LoVo (cell line): ENCODE measurements around the gene RASA3.
"Not testable (repeated sequence)": the region's sequence is repeated elsewhere in the genome, so short reads cannot be mapped to it uniquely, and the experiment has no call there.

Experiments used
- DNase-seq: peaks from one replicate; pipeline ENCODE4 v3.0.0-alpha.2; 2016; ENCODE audit warnings: low spot score

Gene RASA3

DNA sequence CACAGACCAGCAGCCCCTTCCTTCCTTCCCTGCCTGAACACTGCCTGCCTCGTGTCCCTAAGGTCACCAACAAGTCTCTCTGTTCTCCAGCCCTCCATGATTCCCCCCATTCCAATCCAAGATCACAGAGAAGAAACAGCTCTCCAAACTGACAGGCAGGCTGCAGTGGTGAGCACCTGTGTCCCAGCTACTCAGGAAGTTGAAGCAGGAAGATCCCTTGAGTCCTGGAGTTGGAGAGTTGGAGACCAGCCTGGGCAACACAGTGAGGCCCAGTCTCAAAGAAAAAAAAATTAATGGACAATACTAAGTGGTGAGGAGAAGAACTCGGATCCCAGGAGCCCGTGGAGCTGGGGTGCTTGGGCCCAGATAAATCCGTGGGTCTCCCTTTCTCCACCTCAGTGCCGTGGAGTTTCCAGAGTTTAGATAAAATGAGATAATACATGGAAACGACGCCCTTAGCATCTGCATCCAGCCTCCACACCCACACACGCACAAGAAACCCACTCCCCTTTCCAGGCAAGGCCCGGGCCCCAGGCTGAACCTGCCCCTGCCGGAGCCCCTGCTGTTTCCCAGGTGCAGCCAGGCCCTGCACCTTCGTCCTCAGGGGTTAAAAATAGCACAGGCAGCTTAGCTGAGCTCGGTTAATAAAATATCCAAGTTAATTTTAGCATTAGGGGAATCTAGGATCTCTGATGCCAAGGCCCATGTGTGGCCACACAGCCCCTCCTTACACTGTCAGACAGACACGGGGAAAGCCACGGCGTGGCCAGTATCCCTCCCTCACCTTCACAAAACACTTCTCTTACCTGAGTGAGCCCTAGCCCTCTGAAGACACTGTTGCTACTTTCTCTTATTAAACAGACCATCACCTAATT, 4.7 kb downstream of the RASA3 start:
- no peak for DNase-seq

DNA sequence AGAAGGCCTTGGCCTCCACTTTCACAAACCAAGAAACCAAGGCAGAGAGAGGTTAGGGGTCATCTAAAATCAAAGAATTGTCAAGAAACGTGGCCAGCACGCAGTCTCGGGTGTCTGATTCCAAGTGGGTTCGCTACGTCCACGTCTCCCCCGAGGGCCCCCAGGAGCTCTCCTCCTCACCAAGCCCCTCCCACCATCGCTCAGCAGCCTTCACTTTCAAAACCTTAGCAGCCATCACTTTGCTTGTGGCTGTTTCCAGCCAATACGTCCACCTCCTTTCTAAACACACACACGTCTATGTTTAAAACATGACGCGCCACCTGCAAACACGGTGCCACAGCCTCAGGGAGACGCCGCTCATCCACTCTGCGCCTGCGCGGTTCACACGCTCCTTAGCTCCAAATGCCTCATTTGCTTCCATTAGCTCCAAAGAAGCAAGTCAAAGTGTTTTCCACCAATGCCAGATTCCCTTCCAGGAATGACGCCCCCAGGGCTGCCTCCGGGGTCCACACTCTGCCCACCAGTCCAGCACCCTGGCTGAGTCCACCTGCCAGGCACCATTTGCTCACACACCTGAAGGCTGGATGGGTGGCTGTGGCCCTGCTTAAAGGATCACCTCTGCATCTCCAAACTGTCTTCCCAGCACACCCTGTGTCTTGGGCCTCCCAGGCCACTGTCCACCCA, 5.5 kb downstream of the RASA3 start:
- DNase-seq = no peak

DNA sequence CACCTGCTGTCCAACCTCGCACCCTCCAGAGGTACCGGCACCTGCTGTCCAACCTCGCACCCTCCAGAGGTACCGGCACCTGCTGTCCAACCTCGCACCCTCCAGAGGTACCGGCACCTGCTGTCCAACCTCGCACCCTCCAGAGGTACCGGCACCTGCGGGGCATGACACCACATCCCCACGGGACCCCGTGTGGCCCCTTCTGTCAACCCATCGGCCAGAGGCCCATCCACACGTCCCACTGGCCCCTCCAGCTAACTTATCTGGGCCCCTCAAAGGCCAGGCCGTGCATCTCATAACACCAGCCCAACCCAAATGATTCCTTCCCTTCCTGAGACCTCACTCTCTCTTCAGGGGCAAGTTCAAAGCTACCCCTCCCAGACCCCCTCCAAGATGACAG, 6.3 kb downstream of the RASA3 start:
- not testable (repeated sequence) for DNase-seq

DNA sequence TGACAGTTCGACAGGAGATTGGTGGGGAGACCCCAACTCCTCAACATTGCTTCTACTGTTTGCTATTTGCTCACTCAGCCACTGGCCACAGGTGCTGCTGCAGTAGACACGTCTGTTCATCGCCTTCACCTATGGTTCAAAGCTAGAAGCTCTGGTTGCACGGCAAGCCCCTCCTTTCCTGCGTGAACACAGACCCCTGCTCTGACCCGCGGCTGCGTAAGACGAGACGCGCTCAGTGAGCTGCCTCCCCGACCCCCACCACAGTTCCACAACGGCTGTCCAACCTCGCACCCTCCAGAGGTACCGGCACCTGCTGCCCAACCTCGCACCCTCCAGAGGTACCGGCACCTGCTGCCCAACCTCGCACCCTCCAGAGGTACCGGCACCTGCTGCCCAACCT, 6.8 kb downstream of the RASA3 start:
- DNase-seq = no peak

DNA sequence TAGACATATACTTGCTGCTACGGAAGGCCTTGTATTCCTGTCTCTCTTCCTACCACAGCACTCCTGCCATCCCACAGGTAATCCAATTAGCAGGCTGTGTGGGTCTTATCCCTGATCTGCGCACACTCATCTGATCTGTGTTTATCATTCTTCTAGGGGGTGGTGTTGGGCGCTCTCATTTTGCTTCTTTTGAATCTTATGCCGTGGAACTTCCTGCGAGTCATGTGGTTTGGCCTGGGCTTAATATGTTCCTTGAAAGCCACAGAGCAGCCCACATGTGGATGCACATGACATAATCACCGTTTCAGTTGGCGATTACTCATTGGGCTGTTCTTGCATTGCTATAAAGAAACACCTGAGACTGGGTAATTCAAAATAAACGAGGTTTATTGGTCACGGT, 7.5 kb downstream of the RASA3 start:
- no peak for DNase-seq

DNA sequence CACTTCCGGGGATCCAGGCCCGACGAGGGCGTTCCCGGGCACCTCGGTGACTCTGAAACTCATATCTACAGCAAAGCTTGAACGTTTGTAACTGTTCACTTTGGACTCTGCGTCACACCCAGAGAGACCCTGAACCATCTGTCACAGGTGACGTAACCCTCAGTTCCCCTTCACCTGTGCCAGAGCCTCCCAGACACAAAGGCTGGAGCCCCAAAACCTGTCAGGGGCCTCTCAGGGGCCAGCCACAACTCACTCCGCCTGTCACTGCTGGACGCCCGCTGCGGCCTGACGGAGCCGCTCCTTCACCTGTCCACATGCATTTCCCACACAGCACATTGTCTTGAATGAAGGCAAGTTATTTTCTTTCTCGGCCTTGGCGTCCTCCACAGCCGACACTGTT, 8.0 kb downstream of the RASA3 start:
- DNase-seq = no peak

DNA sequence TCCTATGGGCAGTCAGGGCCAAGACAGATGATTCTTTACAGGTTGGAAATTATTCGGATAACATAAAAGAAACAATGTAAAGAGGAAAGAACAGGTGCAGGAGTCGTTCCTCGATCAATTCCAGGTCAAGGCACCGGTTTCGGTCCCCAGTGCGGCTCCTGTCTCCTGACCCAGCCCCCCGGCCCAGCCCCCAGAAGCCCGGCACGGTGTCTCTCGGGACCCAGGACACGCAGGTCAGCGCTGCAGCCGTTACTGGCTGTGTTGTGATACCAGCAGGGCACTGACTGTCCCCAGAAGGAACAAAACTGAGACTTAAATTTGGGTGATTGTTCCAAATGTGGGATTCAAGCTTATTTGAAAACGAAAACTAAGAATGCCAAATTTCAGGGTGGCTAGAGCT, 8.5 kb downstream of the RASA3 start:
- DNase-seq = no peak

DNA sequence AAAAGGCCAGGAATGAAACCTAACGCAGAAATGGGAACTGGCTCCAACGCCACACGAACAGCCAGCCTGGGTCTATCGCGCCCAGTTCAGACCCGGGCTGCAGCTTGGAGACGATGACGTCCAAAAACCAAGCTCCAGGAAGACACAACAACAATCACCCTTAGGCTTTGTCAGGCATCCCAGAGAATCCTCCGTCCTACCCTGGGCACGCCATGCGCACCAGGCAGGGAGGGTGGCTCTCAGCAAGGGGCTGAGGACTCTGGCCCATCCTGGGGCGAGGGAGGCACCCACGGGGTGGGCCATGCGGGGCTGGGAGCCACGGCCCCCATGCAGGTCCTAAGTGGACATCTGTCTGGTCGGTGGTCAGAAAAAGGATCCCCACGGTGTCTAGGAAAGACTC, 9.0 kb downstream of the RASA3 start:
- DNase-seq = no peak

DNA sequence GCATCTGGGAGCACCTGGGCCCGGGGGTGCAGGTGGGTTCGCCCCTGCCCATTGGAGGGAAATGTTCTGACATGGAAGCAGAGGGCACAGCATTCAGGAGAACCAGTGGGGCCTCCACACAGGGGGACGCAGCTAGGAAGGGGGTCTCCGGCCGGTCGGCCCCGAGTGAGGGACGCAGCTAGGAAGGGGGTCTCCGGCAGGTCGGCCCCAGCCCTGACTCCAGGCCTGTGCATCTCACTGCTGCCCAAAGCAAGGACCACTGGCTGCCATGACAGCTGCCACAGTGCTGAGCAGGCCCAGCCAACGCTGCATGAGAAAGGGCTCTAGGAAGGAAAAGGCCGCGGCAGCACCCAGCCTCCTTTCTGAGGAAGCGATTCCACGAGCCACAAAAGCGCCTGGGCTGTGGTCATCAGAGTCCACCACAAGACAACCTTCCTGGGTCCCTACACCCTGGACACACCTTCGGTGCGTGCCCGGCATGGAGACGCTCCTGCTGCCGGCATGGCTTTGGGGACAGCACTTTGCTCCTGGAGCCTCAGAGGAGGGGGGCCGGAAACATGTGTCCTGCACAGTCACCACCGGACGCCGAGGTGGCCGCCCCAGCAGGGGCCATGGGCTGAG, 9.7 kb downstream of the RASA3 start:
- DNase-seq = no peak

DNA sequence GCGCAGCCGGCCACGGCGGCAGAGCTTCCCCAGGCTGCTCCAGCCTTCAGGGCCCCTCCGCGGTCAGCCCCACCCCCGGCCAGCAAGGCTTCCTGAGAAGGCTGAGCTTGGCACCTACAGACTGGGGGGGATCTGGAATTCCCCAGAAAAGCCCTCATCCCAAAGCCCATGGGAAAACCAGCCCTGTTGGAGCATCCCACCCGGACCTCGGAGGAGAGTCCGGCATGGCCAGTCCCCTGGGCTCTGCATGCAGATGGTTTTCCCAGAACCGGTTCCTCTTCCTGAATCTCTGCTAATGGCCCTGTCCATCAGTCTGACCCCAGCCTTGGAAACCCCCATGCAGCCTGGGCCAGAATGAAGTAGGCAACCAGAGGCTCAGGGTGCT, 10.3 kb downstream of the RASA3 start:
- DNase-seq = no peak

DNA sequence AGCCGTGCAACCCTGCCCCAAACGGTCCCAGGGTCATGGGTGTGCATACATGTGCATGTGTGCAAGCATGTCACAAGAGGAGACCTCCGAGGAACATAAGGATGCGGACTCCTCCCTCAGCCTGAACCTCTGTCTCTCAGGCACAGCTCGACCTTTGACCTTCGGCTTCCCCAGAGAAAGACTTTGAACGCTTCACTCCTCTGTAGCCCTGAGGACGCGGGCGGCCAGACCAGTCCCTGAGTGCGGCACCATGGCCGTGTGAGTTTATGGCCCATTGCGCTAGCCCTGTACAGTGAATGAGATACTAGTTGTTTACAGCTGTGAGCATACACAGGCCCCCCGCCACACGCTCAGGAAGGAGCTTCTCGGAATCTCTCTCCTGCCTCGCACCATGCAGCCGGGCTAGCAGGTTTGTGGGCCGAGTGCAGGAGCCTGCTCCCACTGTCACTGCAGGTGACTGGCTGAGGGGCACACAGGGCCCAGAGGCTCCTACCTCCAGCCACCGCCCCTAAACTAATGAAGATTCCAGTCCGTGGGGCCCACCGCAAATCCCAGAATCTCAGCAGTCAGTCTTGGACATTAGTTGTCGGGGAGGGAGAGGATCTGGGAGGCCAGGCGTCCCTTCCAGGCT, 10.8 kb downstream of the RASA3 start:
- no peak for DNase-seq

DNA sequence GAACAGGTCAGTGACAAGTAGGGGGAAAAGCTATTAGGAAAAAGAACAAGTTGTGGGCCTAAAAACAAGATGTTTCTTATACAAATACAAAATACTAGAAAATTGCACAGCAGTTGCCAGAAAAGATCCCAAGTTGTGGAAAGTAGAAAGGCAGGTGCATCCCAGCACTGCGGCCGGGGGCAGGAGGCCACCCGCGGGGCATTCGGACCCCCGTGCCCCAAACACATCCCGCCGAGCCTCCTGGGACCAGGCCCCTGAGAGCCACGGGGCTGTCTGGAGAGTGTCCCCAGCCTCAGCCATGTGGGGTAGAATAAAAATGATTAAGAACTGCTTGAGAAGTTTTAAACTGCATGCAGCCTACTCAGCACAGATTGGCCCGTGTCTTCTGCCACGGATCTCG, 11.4 kb downstream of the RASA3 start:
- DNase-seq = no peak

DNA sequence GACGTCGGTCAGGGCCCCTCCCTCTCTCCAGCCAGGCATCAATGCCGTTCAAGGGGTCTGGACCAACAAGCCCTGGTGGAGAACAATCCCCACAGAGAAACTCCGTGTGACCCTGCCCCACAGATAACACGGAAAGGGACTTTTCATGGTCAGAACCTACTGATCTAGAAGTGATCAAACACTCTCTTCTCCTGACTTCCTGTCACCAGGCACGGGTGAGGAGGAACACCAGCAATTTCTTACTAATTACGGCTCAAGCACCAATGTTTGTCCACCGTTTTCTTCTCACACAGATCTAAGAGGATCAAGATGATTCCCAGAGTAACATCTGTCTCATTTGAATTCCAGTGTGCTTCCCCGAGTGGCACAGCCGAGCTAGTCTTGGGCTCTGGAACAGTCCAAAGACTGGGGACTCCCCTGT, 11.8 kb downstream of the RASA3 start:
- DNase-seq = no peak

DNA sequence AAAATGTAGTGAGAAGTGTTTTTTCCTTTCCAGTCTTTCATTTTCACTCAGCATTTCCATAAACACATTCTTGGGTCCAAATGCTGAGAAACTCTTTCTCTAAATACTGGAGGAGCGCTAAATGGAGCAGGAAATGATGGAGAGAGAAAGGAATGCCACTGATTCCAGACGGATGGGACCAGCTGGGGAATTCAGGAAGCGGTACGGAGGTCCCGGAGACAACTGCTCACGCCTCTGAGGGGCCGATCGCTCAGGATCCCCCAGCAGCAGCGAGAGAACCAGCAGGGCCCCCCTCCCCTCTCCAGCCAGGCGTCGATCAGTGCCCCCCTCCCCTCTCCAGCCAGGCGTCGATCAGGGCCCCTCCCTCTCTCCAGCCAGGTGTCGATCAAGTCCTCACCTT, 13.2 kb downstream of the RASA3 start:
- DNase-seq = no peak

DNA sequence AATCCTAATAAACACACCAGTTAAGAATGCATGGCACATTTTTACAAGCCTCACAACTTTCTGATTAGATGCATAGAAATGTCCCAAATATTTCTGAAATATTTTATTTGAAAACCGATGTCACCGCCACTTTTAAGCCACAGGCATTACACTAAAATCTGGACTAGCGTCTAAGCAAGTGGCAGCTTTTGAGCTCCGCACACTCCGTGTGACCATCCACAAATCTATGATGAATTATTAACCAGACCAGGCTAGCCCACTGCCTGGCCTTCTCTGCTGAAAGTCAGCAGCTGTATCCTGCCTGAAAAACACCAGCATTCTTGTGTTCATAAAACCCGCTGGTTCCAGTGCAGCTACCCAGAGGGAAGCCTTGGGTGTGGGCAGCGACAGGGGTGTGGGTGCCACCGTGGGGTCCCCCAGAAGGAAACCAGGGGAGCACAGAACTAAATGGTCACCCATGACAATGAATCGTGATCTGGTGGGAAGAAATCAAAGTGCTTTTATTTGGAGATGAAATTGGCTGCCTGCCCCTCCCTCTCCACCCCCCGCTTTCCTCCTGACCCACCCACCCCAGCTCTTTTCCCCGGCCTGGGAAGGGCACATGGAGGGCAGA, 13.8 kb downstream of the RASA3 start:
- no peak for DNase-seq

DNA sequence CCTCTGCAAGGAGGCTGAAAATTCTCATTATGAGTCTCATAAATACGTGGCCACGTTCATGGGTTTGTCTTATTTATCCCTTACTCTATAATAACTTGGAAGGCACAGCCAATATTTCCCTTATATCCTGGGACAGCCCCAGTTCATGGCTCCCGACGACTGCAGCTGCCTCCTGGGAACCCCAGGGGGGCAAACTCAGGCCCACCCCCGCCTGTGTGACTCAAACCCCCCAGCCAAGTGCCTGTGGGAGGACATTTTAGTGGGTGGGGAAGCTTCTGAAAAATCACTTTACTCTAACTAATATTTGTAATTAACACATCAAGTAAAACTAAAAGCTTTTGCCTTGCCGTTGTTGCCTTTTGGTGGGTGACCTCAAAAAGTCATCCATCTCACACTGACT, 14.3 kb downstream of the RASA3 start:
- no peak for DNase-seq

DNA sequence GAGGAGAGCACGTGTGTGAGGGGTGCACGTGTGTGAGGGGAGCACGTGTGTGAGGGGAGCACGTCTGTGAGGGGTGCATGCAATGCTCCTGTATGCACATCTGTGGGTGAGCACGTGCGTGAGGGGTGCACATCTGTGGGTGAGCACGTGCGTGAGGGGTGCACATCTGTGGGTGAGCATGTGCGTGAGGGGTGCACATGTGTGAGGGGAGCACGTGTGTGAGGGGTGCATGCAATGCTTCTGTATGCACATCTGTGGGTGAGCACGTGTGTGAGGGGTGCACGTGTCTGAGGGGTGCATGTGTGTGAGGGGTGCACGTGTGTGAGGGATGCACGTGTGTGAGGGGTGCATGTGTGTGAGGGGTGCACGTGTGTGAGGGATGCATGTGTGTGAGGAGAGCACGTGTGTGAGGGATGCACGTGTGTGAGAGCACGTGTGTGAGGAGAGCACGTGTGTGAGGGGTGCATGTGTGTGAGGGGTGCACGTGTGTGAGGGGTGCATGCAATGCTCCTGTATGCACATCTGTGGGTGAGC, 15.0 kb downstream of the RASA3 start:
- DNase-seq = not testable (repeated sequence)

DNA sequence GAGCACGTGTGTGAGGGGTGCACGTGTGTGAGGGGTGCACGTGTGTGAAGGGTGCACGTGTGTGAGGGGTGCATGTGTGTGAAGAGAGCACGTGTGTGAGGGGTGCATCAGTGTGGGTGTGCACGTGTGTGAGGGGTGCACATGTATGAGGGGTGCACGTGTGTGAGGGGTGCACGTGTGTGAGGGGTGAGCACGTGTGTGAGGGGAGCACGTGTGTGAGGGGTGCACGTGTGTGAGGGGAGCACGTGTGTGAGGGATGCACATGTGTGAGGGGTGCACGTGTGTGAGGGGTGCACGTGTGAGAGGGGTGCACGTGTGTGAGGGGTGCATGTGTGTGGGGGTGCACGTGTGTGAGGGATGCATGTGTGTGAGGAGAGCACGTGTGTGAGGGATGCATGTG, 15.7 kb downstream of the RASA3 start:
- DNase-seq = no peak

DNA sequence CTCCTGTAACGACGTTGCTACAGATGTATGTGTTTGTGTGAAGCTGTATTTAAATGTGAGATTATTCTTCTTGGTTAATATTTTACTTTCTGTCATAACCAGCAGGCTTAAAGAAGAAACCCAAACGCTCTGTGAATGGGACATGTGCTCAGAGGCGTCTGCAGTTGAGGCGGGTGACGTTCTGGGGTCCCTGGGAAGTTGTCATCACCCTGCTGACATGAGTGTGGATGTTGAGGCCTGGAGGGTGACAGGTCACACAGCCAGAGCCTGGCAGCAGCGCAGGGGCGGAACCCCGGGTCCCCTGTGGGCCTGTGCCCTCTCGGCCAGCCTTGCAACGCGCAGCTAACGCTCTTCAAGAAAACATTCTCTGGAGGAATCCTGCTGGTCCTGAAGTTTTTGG, 16.6 kb downstream of the RASA3 start:
- no peak for DNase-seq

DNA sequence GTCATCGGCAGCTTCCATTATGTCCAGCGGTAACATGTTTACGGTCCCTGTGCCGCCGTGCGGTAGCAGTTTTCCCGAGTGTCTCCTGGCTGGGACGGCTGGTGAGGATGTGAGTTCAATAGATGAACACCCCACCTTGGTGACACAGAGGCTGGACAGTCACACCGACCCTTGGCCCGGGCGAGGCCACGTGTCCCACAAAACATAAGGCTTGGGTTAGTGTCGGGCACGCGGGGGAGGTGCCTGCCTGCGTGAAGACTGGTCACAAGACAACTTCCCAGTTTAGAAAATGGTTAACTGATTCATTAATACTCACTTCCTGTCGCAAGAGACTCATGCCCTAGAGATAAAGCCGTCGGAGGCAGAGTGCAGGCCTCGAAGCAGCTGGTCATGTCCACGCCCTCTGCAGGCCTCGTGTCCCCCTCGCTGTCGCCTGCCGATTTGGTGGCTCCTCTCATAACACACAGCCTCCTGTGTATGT, 17.2 kb downstream of the RASA3 start:
- peak; percentile 20 for DNase-seq

DNA sequence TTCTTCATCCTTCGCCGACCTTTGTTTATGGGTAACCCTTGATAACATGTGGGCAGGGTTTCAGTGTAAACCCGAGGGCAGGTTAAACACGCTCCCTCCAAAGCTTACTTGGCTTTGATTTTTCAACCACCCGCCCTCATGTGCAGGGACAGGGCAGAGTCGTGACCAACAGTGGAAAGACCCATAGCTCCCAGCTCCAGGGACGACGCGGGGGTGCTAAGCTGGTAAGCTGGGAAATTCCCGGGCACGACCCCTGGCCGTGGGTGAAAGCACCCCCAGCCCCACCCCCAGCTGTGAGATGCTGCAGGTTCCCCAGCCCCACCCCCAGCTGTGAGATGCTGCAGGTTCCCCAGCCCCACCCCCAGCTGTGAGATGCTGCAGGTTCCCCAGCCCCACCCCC, 17.8 kb downstream of the RASA3 start:
- not testable (repeated sequence) for DNase-seq
